Thoracic aorta (tissue), 2 donors: ENCODE data around the gene WNK3. TPM values are rescaled to one million over a fixed set of nuclear protein-coding genes. Genes with fewer than 3 reads are reported as not detected.
"Not testable (repeated sequence)": the region's sequence is repeated elsewhere in the genome, so short reads cannot be mapped to it uniquely, and the experiment has no call there.

Experiments
- ATAC-seq: fragments of 150-250 bp; one replicate; pipeline ENCODE4 v1.8.0; 2017; ENCODE audit warnings: low read depth; ENCODE audit not compliant: insufficient number of reproducible peaks, low FRiP score
- DNase-seq: peaks from one replicate; pipeline ENCODE4 v3.0.0-alpha.2; 2020; ENCODE audit warnings: low spot score
- H3K27ac ChIP-seq, 2 donors: fragments of 200-600 bp; sonication (generic); 1 replicate in 1 of 2; 2 replicates in 1 of 2; pipeline ENCODE4 v1.5.1; 2016; ENCODE audit warnings: mild to moderate bottlenecking in 2 of 2, moderate library complexity in 2 of 2
- H3K27me3 ChIP-seq: fragments of 200-600 bp; sonication (generic); replicated peaks from 2 replicates; pipeline ENCODE4 v1.6.0; 2016; ENCODE audit warnings: mild to moderate bottlenecking; ENCODE audit not compliant: insufficient read depth
- H3K36me3 ChIP-seq: fragments of 200-600 bp; sonication (generic); one replicate; pipeline ENCODE4 v1.5.1; 2016
- H3K4me1 ChIP-seq, 2 donors: fragments of 200-600 bp; sonication (generic); 1 replicate in 1 of 2; 2 replicates in 1 of 2; pipeline versions ENCODE4 v1.5.1 to v1.6.0; 2016; ENCODE audit warnings: low read depth in 2 of 2, mild to moderate bottlenecking in 1 of 2; ENCODE audit not compliant: control insufficient read depth in 1 of 2
- H3K4me3 ChIP-seq: fragments of 200-600 bp; sonication (generic); 2 replicates; pipeline ENCODE4 v1.5.1; 2016; ENCODE audit warnings: mild to moderate bottlenecking
- H3K9me3 ChIP-seq: fragments of 200-600 bp; sonication (generic); 2 replicates; pipeline ENCODE4 v1.5.1; 2016
- CTCF ChIP-seq: fragments of 200-600 bp; sonication (generic); IDR thresholded peaks from one replicate; pipeline ENCODE4 v1.5.1; 2019; ENCODE audit warnings: antibody characterized with exemption
- total RNA-seq, 2 donors: library from RNA; depleted of rRNA; stranded (reverse); fragments of >200 nt; gene quantifications; one replicate each; pipeline versions ENCODE4 v1.1.0 to v1.2.3, GENCODE V29; 2016

Gene WNK3
- 1 to 10 TPM; 2.8 to 3.7 TPM for total RNA-seq

GRCh38 chrX:54357414-54358377 lies at the start of gene WNK3:
TSS of gene WNK3 (minus strand) at chrX:54358046.
- DNase-seq: peak; percentile 38
- peak; percentile 78 for ATAC-seq

DNA sequence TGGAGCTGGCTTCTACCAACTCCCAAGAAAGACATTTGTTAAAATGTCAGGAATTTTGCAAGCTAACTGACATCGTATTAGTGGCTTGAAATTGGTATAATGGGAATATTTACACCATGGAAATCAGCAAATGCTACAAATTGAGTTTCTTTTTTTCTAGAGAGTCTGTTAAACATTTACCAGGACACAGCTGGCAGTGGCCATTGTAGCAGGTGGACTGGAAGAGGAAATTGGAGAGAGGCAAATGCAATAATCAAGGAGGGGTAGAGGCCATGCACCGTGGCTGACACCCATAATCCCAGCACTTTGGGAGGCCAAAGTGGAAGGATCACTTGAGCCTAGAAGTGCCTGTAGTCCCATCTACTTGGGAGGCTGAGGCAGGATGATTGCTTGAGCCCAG lies 49.4 kb upstream of the WNK3 start:
- DNase-seq: no peak
- TF ChIP-seq CTCF: no peak

More at GRCh38 chrX:54357414-54358377, at the start of gene WNK3:
- no peaks in the 10 kb centered on the region for H3K36me3 ChIP-seq
- H3K4me3 ChIP-seq: peak within 1 kb of the TSS; percentile 86
- H3K27me3 ChIP-seq: no peaks in the 10 kb centered on the region
- peak within 1 kb of the TSS; percentile 84 to 87 for H3K27ac ChIP-seq
- H3K4me1 ChIP-seq: no peaks in the 10 kb centered on the region
- no peaks in the 10 kb centered on the region for H3K9me3 ChIP-seq
- no peak for TF ChIP-seq CTCF

DNA sequence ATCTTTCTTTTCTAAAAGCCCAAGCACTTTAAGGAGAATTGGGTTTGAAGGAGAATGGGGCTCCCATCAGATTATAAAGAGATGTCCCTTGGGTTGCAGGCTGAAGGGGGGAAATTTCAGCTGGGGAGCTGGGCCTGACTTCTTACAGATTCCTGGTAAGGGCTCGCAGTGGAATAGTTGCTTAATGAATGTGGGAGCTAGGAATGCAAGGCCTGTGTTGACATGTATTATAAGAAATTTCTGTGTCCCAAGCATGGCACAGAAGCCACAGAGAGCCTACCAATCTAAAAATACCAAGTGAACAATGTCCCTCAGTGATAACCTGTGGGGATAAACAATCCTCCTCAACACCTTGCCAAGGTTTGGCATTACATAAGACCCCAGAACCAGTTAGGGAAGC lies 39.3 kb upstream of the WNK3 start:
- no peak overlapping the region for H3K27ac ChIP-seq
- no peak for ATAC-seq
- no peak overlapping the region for H3K4me3 ChIP-seq
- TF ChIP-seq CTCF: no peak
- no peaks in the 10 kb centered on the region for H3K36me3 ChIP-seq
- no peaks in the 10 kb centered on the region for H3K4me1 ChIP-seq
- DNase-seq: no peak
- no peaks in the 10 kb centered on the region for H3K27me3 ChIP-seq
- no peaks in the 10 kb centered on the region for H3K9me3 ChIP-seq

More for the DNA sequence above, 49.4 kb upstream of the WNK3 start:
- no peaks in the 10 kb centered on the region for H3K9me3 ChIP-seq
- H3K27me3 ChIP-seq: no peaks in the 10 kb centered on the region
- H3K27ac ChIP-seq: no peak overlapping the region
- no peaks in the 10 kb centered on the region for H3K4me1 ChIP-seq
- ATAC-seq: no peak
- no peak overlapping the region for H3K4me3 ChIP-seq
- no peaks in the 10 kb centered on the region for H3K36me3 ChIP-seq

GRCh38 chrX:54386314-54386713 lies 28.5 kb upstream of the WNK3 start:
- Histone ChIP-seq H3K27me3 (no peaks in the 10 kb centered on the region), H3K9me3 (no peaks in the 10 kb centered on the region), H3K4me3 (no peak overlapping the region), H3K4me1 (no peaks in the 10 kb centered on the region), H3K36me3 (no peaks in the 10 kb centered on the region), H3K27ac (no peak overlapping the region)
- no peak for DNase-seq
- no peak for TF ChIP-seq CTCF
- no peak for ATAC-seq

DNA sequence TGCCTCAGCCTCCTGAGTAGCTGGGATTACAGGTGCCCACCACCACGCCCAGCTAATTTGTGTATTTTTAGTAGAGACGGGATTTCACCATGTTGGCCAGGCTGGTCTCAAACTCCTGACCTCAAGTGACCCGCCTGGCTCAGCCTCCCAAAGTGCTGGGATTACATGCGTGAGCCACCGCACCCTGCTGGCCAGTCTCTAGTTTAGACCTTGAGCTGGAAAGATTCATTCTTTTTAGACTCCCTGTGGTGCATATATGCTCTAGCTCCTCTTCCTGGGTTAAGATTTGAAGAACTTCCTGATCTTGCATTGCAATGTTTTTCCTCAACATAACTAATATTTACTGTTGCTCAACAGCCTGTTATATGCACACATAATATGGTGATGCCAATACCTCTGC lies 26.8 kb upstream of the WNK3 start:
- H3K4me1 ChIP-seq, DNase-seq, H3K9me3 ChIP-seq, ATAC-seq, H3K4me3 ChIP-seq, H3K27ac ChIP-seq, H3K36me3 ChIP-seq, H3K27me3 ChIP-seq: not testable (repeated sequence)
